ENCODE data around the gene GPR146. TPM values are rescaled to one million over a fixed set of nuclear protein-coding genes. Genes with fewer than 3 reads are reported as not detected.
A peak's percentile ranks its signal among the peaks of the same experiment; 100 is the strongest.

Gene GPR146
- total RNA-seq, 4 donors from 2014 or later: 8.7 to 49.4 (median 32.7) TPM

DNA sequence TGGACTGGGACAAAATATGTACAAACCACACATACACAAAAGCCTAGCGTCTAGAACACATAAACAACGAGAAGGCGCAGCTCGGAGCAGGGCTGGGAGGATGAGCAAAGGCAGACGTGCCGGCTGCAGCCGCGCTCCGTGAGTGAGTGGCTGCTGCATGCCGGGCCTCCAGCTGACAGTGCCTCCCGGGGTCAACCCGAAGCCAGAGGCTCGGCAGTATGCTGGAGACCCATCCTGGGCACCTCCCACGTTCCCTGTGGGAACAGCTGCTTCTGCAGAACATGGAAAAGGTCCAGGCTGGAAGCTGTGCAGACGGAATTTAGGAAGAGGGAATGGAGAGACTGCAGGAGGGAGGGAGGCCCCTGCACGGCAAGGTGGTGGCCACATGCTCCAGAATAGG, 3.6 kb upstream of the GPR146 start:
- DNase-seq: no peak
- Histone ChIP-seq H3K27me3 (no peaks in the 10 kb centered on the region), H3K36me3 (no peaks in the 10 kb centered on the region), H3K4me1 (peaks cover 21 to 33% of the 10 kb centered on the region in 2 donors), H3K27ac (no peak overlapping the region), H3K4me3 (replicated peaks in 1 of 3) (no peak overlapping the region), H3K9me3 (no peaks in the 10 kb centered on the region)
- intact Hi-C loops (cut with DNase I): no loop called here
- no peak for TF ChIP-seq CTCF (IDR thresholded peaks at IDR 0.05)
- WGBS, 2 donors: 74 to 78% methylated on average over 14 to 16 of the region's 16 CpGs

DNA sequence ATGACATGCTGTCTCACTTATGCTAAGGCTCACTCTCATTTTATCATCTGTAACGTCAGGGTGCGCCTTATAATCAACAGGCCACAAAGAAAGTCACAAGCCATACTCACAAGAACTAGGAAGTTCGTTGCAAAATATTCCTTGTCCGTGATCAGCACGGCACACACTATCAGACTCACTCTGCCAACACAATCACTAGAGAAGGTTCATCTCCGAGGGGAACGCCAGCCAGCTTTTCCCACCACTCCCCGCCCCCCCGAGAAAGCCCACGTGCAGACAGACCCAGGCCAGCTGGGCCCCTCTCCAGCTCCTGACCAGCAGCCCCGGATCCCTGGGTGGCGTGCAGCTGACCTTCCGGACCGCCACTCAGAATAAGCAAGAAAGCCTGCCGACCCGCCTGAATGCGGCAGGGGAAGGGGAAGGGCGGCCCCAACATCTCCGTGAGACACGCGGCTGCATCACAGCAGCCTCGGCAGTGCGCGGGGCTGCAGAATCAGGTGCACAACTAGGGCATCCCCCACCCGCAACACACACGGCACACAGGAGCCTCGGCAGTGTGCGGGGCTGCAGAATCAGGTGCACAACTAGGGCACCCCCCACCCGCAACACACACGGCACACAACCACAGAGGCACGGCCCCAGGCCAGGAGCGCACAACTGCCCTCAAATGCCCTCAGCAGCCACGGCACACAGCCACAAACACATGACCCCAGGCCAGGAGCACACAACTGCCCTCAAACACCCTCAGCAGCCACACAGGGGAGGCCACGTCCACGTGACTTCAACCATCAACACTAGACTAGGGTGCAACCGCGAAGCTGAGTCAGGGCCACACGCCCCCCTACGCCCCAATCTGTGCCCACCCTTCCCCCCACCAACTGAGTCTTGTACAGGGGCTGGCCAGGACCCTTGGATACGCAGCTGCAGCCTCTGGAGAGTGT, 2.5 kb upstream of the GPR146 start:
- Histone ChIP-seq H3K4me1 (peaks cover 26 to 42% of the 10 kb centered on the region in 2 donors), H3K4me3 (replicated peaks in 1 of 3) (no peak overlapping the region), H3K27ac (no peak overlapping the region), H3K36me3 (no peaks in the 10 kb centered on the region), H3K9me3 (no peaks in the 10 kb centered on the region), H3K27me3 (no peaks in the 10 kb centered on the region)
- intact Hi-C loops (cut with DNase I): no loop called here
- WGBS, 2 donors: 80 to 87% methylated on average over 16 to 18 of the region's 40 CpGs
- no peak for TF ChIP-seq CTCF (IDR thresholded peaks at IDR 0.05)
- no peak for TF ChIP-seq POLR2A (IDR thresholded peaks at IDR 0.05)
- DNase-seq: no peak

GRCh38 chr7:1042492-1042833, 1.9 kb upstream of the GPR146 start:
- no peak for DNase-seq
- Histone ChIP-seq H3K36me3 (no peaks in the 10 kb centered on the region), H3K27me3 (no peaks in the 10 kb centered on the region), H3K4me1 (peaks cover 32 to 48% of the 10 kb centered on the region in 2 donors), H3K4me3 (replicated peaks in 1 of 3) (no peak overlapping the region), H3K9me3 (no peaks in the 10 kb centered on the region), H3K27ac (peak overlapping the region in 1 of 3 donors; percentile 34)
- 74 to 86% methylated on average over 5 to 7 of the region's 7 CpGs for whole genome bisulfite sequencing, 2 donors
- intact Hi-C loops (cut with DNase I): no loop called here
- no peak for TF ChIP-seq CTCF (IDR thresholded peaks at IDR 0.05)

DNA sequence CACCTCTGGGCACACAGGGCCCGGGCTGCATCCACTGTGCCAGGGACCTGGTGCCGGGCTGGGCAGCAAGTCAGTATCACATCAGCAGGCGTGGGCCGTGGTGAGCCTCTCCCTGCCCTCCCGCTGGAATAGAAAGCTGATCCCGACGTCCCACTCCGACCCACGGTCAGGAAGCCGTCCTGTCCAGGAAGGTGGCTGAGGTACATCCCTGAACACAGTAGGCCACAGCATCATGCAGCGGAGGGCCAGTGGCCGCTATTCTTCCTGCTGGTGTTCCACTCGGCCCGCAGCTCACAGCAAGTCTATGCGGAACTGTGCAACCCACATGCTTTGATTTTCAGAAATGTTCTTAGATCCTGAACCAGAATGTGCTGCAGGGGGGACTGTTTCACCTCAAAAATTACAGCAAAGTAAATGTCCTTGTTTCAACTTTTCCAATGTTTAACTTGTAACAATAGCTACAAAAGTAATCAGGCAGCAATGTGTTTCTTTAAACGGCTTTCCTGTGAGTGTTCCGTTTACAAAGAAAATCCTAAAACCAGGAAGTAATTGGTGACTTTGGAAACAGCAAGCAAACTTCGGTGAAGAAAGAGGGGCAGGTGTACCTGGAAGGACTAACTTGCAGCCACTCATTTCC, 676 bp upstream of the GPR146 start:
- H3K27ac ChIP-seq: peak overlapping the region; percentile 34 to 91 (median 90)
- no peaks in the 10 kb centered on the region for H3K27me3 ChIP-seq
- no peaks in the 10 kb centered on the region for H3K36me3 ChIP-seq
- WGBS, 2 donors: 43 to 51% methylated on average over 11 to 18 of the region's 18 CpGs
- H3K4me1 ChIP-seq: peaks cover 35 to 60% of the 10 kb centered on the region in 2 donors
- intact Hi-C loops (cut with DNase I): no loop called here
- peak overlapping the region in 1 of 3 donors; percentile 14 for H3K4me3 ChIP-seq (replicated peaks in 1 of 3)
- TF ChIP-seq CTCF (IDR thresholded peaks at IDR 0.05) (no peak), POLR2A (IDR thresholded peaks at IDR 0.05) (no peak)
- H3K9me3 ChIP-seq: no peaks in the 10 kb centered on the region
- DNase-seq: peak in 1 of 2 donors; percentile 26

Measured in thyroid gland (tissue), 4 donors.